Endothelial cell of umbilical vein (primary cell): ENCODE measurements around the gene EML6. TPM values are rescaled to one million over a fixed set of nuclear protein-coding genes. Genes with fewer than 3 reads are reported as not detected.

Experiments
- BruUV-seq: library from RNA; stranded (reverse); fragments of 400-500 nt; replicated peaks from 2 replicates; lab custom pipeline; 2021; lab: Mats Ljungman, UMichigan
- CTCF ChIA-PET: fragments of 300-600, 350-600 bp; sonication (Branson Sonifier 250); formaldehyde crosslinking; loops from one replicate; lab custom pipeline; 2021; ENCODE audit warnings: antibody characterized with exemption, inconsistent platforms; lab: Charles Lee
- POLR2A ChIA-PET: fragments of 300-600, 350-600 bp; sonication (Branson Sonifier 250); formaldehyde crosslinking; loops from one replicate; lab custom pipeline; 2021; ENCODE audit warnings: antibody characterized with exemption, inconsistent platforms; lab: Charles Lee
- DNase-seq: peaks from one replicate; pipeline ENCODE4 v3.0.0-alpha.2; 2011; ENCODE audit warnings: low read depth, low spot score
- FAIRE-seq: peaks from 2 replicates; lab custom pipeline; 2011; peaks lifted over from hg19 to GRCh38; lab: Jason Lieb, UNC
- H2AFZ ChIP-seq: 2 replicates; pipeline ENCODE4 v1.6.0; 2012; ENCODE audit warnings: low read depth, low read length, control low read depth, inconsistent platforms
- H3K27ac ChIP-seq: 2 replicates; pipeline ENCODE4 v1.5.1; 2011; ENCODE audit warnings: low read depth, mild to moderate bottlenecking, control low read depth, low read length, moderate library complexity; ENCODE audit not compliant: insufficient read depth
- H3K27me3 ChIP-seq, 2 experiments: 2 replicates each; pipeline versions ENCODE4 v1.6.0 to v1.6.1; 2011; ENCODE audit warnings: low read length in 2 of 2, mixed read lengths in 1 of 2; ENCODE audit not compliant: control insufficient read depth in 2 of 2, insufficient read depth in 2 of 2
- H3K36me3 ChIP-seq, 2 experiments: 2 replicates in 1 of 2; 3 replicates in 1 of 2; pipeline ENCODE4 v1.5.1; 2011; ENCODE audit warnings: low read length in 2 of 2, mild to moderate bottlenecking in 1 of 2, moderate library complexity in 1 of 2; ENCODE audit not compliant: control insufficient read depth in 2 of 2, insufficient read depth in 2 of 2; ENCODE audit errors: extremely low read depth in 1 of 2
- H3K4me1 ChIP-seq: 3 replicates; pipeline ENCODE4 v1.5.1; 2011; ENCODE audit warnings: mild to moderate bottlenecking, low read length; ENCODE audit not compliant: control insufficient read depth, insufficient read depth; ENCODE audit errors: extremely low read depth
- H3K4me2 ChIP-seq: 2 replicates; pipeline ENCODE4 v1.6.1; 2011; ENCODE audit warnings: low read length, control low read depth, mixed read lengths; ENCODE audit not compliant: insufficient read depth
- H3K4me3 ChIP-seq, 3 experiments: fragments of 200-600 bp in 1 of 3; sonication (generic), shearing (Covaris generic) in 1 of 3; replicated peaks in 1 of 3; 2 replicates each; pipeline ENCODE4 v1.5.1; 2011 to 2016; ENCODE audit warnings: control low read depth in 3 of 3, low read length in 3 of 3, mild to moderate bottlenecking in 2 of 3, inconsistent platforms in 1 of 3, low read depth in 1 of 3, moderate library complexity in 1 of 3; ENCODE audit not compliant: insufficient read depth in 1 of 3
- H3K79me2 ChIP-seq: 2 replicates; pipeline ENCODE4 v1.6.0; 2012; ENCODE audit warnings: low read length, inconsistent platforms; ENCODE audit not compliant: control insufficient read depth, insufficient read depth
- H3K9ac ChIP-seq: replicated peaks from 2 replicates; pipeline ENCODE3; 2011; ENCODE audit warnings: low read length, control low read depth; ENCODE audit not compliant: insufficient read depth; ENCODE audit errors: extremely low read depth
- H3K9me1 ChIP-seq: replicated peaks from 3 replicates; pipeline ENCODE4 v1.6.0; 2011; ENCODE audit warnings: mild to moderate bottlenecking, low read length; ENCODE audit not compliant: control insufficient read depth, insufficient read depth; ENCODE audit errors: extremely low read depth
- H3K9me3 ChIP-seq: replicated peaks from 2 replicates; pipeline ENCODE4 v1.5.1; 2012; ENCODE audit warnings: low read length, inconsistent platforms; ENCODE audit not compliant: control insufficient read depth, insufficient read depth
- H4K20me1 ChIP-seq: replicated peaks from 2 replicates; pipeline ENCODE3; 2011; ENCODE audit warnings: mild to moderate bottlenecking, low read length; ENCODE audit not compliant: control insufficient read depth, insufficient read depth; ENCODE audit errors: extremely low read depth
- CTCF ChIP-seq, 2 donors: IDR thresholded peaks; 1 replicate in 1 of 2; 2 replicates in 1 of 2; pipeline ENCODE4 v1.5.1; 2011; ENCODE audit warnings: low read length in 2 of 2, mild to moderate bottlenecking in 2 of 2, moderate library complexity in 2 of 2, control low read depth in 1 of 2, inconsistent platforms in 1 of 2, low read depth in 1 of 2; ENCODE audit not compliant: insufficient read depth in 1 of 2; ENCODE audit errors: extremely low read depth in 1 of 2
- EZH2 ChIP-seq: IDR thresholded peaks from 2 replicates; pipeline ENCODE4 v1.6.1; 2012; ENCODE audit warnings: borderline replicate concordance, low read depth, mild to moderate bottlenecking, moderate library complexity, low read length, inconsistent platforms; ENCODE audit not compliant: severe bottlenecking
- FOS ChIP-seq: IDR thresholded peaks from 2 replicates; pipeline ENCODE4 v1.6.1; 2011; ENCODE audit warnings: mild to moderate bottlenecking, low read length, moderate library complexity, borderline replicate concordance; ENCODE audit not compliant: insufficient read depth
- GATA2 ChIP-seq: IDR thresholded peaks from 2 replicates; pipeline ENCODE4 v1.7.0; 2011; ENCODE audit warnings: low read depth, mild to moderate bottlenecking, moderate library complexity, mixed read lengths, low read length; ENCODE audit not compliant: insufficient read length, insufficient read depth
- JUN ChIP-seq: IDR thresholded peaks from 2 replicates; pipeline ENCODE4 v1.6.1; 2011; ENCODE audit warnings: borderline replicate concordance, low read depth; ENCODE audit not compliant: insufficient read length, insufficient read depth
- MAX ChIP-seq: IDR thresholded peaks from 2 replicates; pipeline ENCODE4 v1.6.1; 2011; ENCODE audit not compliant: insufficient read depth, insufficient read length
- MYC ChIP-seq: IDR thresholded peaks from one replicate; pipeline ENCODE4 v1.6.1; 2011; ENCODE audit warnings: mild to moderate bottlenecking, low read depth, low read length
- POLR2A ChIP-seq: IDR thresholded peaks from 2 replicates; pipeline ENCODE4 v1.6.1; 2012; ENCODE audit warnings: low read depth, mild to moderate bottlenecking, control low read depth, low read length
- POLR2AphosphoS5 ChIP-seq: IDR thresholded peaks from 2 replicates; pipeline ENCODE4 v1.6.1; 2012; ENCODE audit warnings: low read depth, mild to moderate bottlenecking, control low read depth, low read length, moderate library complexity; ENCODE audit not compliant: insufficient read depth
- dilution Hi-C: fragments of 300-500 bp; cut with MboI; formaldehyde crosslinking; loops from one replicate; pipeline ENCODE4 v1.15.0; 2019; ENCODE audit warnings: low sequenced_read_pairs; ENCODE audit not compliant: extremely low pct_ligation_motif_present
- intact Hi-C: fragments of 100-400 bp; cut with micrococcal nuclease; formaldehyde crosslinking; loops from one replicate; pipeline ENCODE4 v1.10.0; 2022
- polyA plus RNA-seq, 4 experiments: library from polyadenylated mRNA; depleted of rRNA in 3 of 4; stranded (reverse) in 3 of 4; unstranded in 1 of 4; fragments of >200 nt; gene quantifications; 2 replicates each; pipeline versions ENCODE4 v1.2.1 to v1.2.3, GENCODE V29; 2011 to 2012; ENCODE audit warnings: missing spikeins in 1 of 4
- total RNA-seq: library from RNA; stranded (reverse); gene quantifications from 2 replicates; pipeline ENCODE4 v1.2.3, GENCODE V29; 2021

Gene EML6
- total and polyA plus RNA-seq, 2 donors (not counting 3 experiments of a cell fraction or from before 2014, with no cell fraction given) = 0.79 to 2.1 TPM

GRCh38 chr2:54963476-54963875 is 240.0 kb downstream of the EML6 start:
- H3K36me3 ChIP-seq = no peaks in the 10 kb centered on the region
- TF ChIP-seq FOS (no peak), GATA2 (no peak), EZH2 (no peak), MYC (no peak), MAX (no peak), POLR2A (no peak), CTCF (IDR thresholded peaks at IDR 0.05; ENCODE audit: extremely low read depth in 1 of 2, insufficient read depth in 1 of 2, low read depth in 1 of 2, low read length in 2 of 2) (no peak), JUN (no peak), POLR2AphosphoS5 (no peak)
- no peak overlapping the region for H3K9ac ChIP-seq
- H3K4me3 ChIP-seq = no peak overlapping the region
- FAIRE-seq = no peak
- H3K27ac ChIP-seq = no peak overlapping the region
- intact Hi-C loops = no loop called here
- H3K79me2 ChIP-seq = no peaks in the 10 kb centered on the region
- no TSS peak for BruUV-seq
- no peaks in the 10 kb centered on the region for H3K9me3 ChIP-seq
- dilution Hi-C loops = no loop called here
- no peak overlapping the region for H3K4me2 ChIP-seq
- DNase-seq = no peak
- no peaks in the 10 kb centered on the region for H3K27me3 ChIP-seq
- CTCF ChIA-PET = interaction anchor here (1.8 to 3.1 kb wide), 2 partner anchors 63 to 214 kb away, joined by 4 to 14 read pairs; no protein-coding TSS in a partner anchor
- POLR2A ChIA-PET = no interaction called here
- H3K9me1 ChIP-seq = no peaks in the 10 kb centered on the region
- H3K4me1 ChIP-seq = peaks cover 12% of the 10 kb centered on the region
- no peaks in the 10 kb centered on the region for H4K20me1 ChIP-seq
- no peak overlapping the region for H2AFZ ChIP-seq
